Measurements from ENCODE around the gene GPR158.

The GPR158 gene

DNA sequence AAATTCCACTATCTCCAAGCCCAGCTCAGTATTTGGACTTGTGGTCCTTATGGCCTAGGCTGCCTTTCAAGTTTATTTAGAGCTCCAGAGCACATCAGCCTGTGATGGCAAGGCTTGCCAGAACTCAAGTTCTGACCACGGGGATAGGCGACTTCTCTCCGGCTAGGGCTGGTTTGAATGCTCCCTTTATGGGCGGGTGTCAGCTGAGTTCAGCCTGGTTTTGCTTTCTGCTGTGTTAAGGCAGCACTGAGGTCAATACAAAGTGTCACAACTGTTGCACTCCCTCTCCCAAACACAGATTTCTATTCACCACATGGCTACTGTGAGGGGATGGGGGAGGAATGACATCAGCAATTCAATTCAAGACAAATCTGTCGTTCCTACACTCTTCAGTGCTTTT, 441.1 kb downstream of the GPR158 start:
- DNase-seq: no peak

DNA sequence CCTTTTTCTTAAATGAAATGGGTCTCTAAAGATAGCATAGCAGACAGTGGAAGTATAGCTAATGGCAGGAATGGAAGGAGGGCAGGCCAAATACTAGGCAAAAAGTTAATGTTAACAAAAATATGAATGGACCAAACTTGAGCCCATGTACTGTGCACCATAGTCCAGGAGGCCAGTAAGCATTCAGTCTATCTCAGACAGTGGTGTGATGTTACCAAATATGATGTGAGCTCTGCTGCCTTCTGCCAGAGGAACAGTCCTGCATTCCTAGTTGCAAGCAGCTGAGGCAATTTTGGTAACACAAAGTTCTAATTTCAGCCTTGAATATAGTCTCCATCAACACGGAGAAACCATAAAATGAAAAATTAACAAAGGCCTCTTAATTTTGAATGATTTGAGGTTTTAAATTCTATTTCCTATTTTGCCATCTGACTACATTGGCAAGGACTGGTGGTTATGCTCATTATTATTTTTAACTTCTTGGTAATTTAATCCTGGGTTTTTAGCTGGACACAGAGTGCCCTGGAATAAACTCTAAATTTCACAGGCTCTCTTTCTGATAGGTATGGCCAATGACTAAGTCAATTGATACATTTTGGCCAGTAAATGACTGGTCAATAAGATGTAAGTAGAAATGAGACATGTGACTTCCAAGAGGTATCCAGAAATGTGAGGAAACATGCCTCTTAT, 442.2 kb downstream of the GPR158 start:
- no peak for DNase-seq

DNA sequence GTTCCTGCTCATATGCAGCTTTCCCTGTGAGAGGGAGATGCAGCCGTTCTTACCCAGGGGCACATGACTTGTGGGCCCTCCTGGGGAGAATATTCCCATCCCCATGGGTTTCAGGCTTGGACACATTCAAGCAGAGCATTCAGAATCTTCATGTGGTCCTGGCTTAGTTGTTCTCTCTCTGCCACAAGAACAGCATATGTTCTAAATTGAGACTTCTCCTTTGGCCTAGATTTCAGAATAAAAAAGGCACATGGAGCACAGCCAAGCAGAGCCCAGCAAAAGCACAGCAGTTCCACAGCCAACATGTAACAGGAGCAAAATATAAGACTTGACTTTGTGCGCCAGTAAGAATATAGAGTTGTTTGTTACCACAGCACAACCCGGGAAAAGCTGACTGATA, 452.8 kb downstream of the GPR158 start:
- DNase-seq: no peak

DNA sequence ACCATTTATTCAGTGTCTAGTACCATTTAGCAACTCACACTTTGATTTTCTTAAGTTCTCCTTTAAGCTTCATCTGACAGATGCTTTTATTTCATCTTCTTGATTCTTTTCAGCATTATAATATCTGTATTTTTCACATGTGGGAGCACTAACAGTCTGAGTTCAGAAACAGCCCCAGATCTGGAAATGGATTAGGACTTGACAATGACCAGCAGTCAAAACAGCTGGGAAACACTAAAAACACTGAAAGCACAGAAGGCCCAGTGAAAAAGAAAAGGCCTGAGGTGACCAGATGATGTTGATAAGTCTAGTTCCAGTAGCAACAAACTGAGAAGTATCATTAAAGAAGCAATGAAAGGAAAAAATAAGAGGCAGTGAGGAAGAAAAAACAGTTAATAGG, 454.5 kb downstream of the GPR158 start:
- DNase-seq: no peak

DNA sequence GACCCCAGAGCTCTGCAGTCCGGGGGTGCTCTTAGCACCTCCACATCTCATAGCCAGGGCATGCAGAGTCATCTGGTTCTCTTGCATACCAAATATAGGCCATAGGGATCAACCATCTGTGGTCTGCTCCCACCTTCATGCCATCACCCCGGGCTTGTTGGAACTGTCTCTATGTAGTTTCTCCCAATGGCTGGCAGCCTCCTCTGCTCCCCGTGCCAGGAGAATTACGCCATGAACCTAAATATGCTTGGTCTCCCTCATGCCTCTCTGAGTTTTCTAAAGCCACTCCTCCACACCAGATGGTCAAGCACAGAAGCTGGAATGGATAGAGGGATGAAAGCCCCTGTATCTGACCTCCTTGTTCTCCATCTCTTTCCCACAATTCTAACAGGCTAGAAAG, 456.7 kb downstream of the GPR158 start:
- no peak for DNase-seq

DNA sequence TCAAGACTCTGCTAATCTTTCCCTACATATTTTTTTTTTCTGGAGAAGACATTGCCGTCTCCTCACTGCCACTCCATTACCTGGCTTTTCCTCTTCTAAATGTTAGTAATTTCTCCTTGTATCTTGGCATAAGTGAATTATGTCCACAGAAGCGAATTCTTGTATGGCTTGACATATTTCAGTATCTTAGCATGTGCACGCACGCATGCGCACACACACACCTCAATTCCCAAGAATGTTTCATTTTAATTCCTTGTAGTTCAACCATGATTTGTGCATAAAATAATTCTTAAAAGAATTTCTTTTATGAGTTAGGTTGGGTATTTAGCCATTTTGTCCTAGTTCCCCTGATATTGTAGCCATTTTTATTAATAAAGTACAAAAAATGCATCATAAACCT, 458.0 kb downstream of the GPR158 start:
- DNase-seq: no peak

DNA sequence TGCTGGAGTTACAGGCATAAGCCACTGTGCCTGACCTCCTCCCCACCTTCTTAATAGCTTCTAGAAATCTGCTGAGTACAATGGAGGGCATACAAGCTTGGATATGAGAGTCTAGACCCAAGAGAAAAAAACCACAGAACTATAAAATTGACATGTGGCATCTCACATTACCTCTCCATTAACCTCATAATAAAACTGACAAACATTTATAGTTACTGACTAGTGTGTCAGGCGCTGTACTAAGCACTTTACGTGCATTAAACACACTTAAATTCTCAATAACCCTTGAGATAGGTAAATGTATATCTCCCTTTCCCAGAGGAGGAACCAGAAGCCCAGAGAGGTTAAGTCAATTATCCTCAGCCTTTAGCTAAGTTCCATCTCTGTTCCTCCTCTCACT, 458.7 kb downstream of the GPR158 start:
- no peak for DNase-seq

DNA sequence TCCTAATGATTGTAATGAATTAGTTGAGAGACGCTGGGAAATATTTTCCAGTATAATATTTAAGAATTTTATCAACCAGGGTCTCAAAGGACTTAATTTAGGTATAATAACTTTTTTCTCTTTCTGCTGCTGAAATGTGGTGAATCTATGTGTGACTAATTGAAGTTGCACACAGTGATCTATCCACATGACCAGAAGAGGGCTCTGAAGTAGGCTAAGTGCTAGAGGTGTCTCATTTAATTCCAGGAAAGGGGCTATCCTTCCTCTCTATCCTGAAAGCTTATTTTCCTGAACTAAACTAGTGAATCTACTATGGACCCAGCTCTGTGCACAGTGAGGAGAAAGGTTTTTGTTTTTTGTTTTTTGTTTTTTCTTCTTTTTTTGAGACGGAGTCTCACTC, 464.8 kb downstream of the GPR158 start:
- no peak for DNase-seq

DNA sequence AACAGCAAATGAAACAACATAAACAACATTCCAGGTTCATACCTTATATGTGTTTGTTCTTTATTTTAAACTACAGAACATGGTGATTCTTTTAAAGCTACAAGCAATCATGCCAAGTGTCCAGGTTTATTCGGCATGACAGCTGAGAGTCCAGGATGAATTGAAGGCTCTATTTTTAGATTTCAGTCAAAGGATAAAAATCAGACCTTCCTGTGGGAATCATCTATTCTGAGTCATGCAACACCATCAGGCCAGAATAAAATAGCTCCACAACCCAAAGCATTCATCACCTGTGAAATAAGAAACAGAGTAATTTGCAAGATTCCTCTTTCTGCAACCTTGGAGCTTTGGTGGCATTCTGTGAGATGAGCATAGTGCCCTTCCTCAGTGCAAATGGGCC, 466.8 kb downstream of the GPR158 start:
- DNase-seq: no peak

DNA sequence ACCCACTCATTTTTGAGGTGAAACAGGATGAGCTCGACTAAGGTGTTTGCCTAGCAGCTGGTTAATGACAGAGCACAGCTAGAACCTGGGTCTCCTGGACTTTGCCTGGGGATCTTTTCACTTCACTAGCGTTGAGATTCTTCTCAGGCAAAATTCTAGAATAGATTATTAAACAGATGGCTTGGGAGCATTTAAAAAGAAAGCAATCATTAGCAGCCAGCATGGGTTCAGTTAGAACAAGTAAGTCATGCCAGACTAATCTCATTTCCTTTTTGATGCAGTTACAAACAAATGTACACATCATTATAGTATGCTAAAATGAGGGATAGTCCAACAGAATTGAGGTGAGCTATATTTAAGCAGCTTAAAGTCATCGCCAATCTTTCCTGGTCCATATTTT, 467.9 kb downstream of the GPR158 start:
- DNase-seq: no peak

DNA sequence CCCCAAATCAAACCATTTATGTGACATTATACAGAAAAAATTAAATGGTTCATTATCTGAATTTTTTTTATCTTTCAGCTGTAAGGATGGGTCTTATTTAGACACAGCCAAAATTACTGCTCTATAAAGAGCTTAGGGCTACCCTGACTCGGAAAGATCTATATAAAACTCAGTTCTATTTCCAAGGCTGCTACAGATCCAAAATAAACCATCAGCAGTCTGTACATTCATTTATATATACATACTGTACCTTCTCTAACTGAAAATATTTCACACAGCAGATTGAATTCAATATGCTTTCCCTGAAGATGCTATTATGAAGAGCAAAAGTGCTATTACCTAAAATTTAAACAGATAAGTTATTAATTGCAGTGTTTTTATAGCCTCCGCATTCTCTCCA, 471.6 kb downstream of the GPR158 start:
- no peak for DNase-seq

DNA sequence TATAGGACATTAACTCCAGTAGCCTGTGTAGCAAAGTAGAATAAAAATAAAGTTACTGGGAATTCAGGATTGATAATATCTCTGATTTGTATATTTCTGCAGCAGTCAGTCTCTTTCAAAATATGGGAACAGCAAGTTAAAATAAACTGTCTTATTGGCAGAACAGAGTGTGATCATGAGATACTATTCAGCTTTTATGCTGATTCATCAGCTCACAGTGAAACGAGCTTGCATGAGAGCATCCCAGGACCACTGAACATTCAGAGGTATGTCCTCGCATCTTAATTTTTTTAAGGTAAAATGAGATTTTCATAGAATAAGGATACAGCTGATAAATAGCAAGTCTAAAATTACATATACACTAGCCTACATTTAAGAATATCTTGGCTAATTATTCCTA, 476.7 kb downstream of the GPR158 start:
- no peak for DNase-seq

Measured in CD4-positive, alpha-beta T cell treated with Interleukin-17A for 1 hour (primary cell).